ENCODE measurements around the gene UHRF1. TPM values are rescaled to one million over a fixed set of nuclear protein-coding genes. Genes with fewer than 3 reads are reported as not detected.

The UHRF1 gene
- total and polyA plus RNA-seq, 2 of the 13 experiments (the other 11 are each of a cell fraction or from before 2014, with no cell fraction given): 6.8 to 78.4 TPM

GRCh38 chr19:4929186-4929585 is 19.9 kb downstream of the UHRF1 start (continued):
- no peak for TF ChIP-seq ZNF484 (CRISPR knock-in tag; IDR thresholded peaks at IDR 0.05; ENCODE audit: borderline replicate concordance, low read depth)
- TF ChIP-seq ZNF274 (CRISPR knock-in tag; IDR thresholded peaks at IDR 0.05): no peak
- TF ChIP-seq KIAA2018 (CRISPR knock-in tag; IDR thresholded peaks at IDR 0.05; ENCODE audit: borderline replicate concordance): no peak
- TF ChIP-seq PREB (CRISPR knock-in tag; IDR thresholded peaks at IDR 0.05): no peak
- no peak for TF ChIP-seq ZBTB33 (CRISPR knock-in tag; IDR thresholded peaks at IDR 0.05)
